Thymus (tissue), 11 donors: ENCODE results near the gene CAP2. TPM values are rescaled to one million over a fixed set of nuclear protein-coding genes. Genes with fewer than 3 reads are reported as not detected.

Experiments
- DNase-seq, 9 donors: peaks; one replicate each; pipeline ENCODE4 v3.0.0-alpha.2; 2013; ENCODE audit warnings: low spot score in 9 of 9, low read depth in 6 of 9, missing footprints in 1 of 9
- H3K27ac ChIP-seq, 2 donors: one replicate each; pipeline ENCODE4 v1.5.1; 2013; ENCODE audit warnings: control low read depth in 1 of 2, low read depth in 1 of 2, low read length in 1 of 2, mild to moderate bottlenecking in 1 of 2, moderate library complexity in 1 of 2
- H3K27me3 ChIP-seq, 2 donors: one replicate each; pipeline ENCODE4 v1.5.1; 2013; ENCODE audit warnings: low read length in 1 of 2; ENCODE audit not compliant: control insufficient read depth in 2 of 2, insufficient read depth in 1 of 2
- H3K36me3 ChIP-seq, 2 donors: one replicate each; pipeline ENCODE4 v1.5.1; 2013; ENCODE audit warnings: low read length in 1 of 2, mild to moderate bottlenecking in 1 of 2, moderate library complexity in 1 of 2; ENCODE audit not compliant: control insufficient read depth in 2 of 2, insufficient read depth in 2 of 2
- H3K4me1 ChIP-seq, 2 donors: one replicate each; pipeline ENCODE4 v1.5.1; 2013; ENCODE audit warnings: low read length in 2 of 2; ENCODE audit not compliant: control insufficient read depth in 2 of 2, insufficient read depth in 2 of 2
- H3K4me3 ChIP-seq, 2 donors: one replicate each; pipeline ENCODE4 v1.5.1; 2013; ENCODE audit warnings: low read length in 2 of 2, control low read depth in 1 of 2, mild to moderate bottlenecking in 1 of 2
- H3K9me3 ChIP-seq, 2 donors: one replicate each; pipeline ENCODE4 v1.5.1; 2013; ENCODE audit warnings: low read length in 1 of 2, mild to moderate bottlenecking in 1 of 2; ENCODE audit not compliant: control insufficient read depth in 2 of 2, insufficient read depth in 1 of 2
- WGBS: extraction: QIAGEN DNeasy Blood & Tissue Kit; methylation state at CpG from one replicate; pipeline ENCODE4 v1.1.7; 2013; 5-methylcytosine and 5-hydroxymethylcytosine counted together
- polyA plus RNA-seq: library from polyadenylated mRNA; stranded (reverse); fragments of 200-250 nt; gene quantifications from one replicate; pipeline ENCODE4 v1.2.3, GENCODE V29; 2013
- total RNA-seq: library from RNA; stranded (reverse); fragments of 120-200 nt; gene quantifications from one replicate; pipeline ENCODE4 v1.2.4, GENCODE V29; 2013
- donor health status: healthy.

CAP2 gene
- total and polyA plus RNA-seq, 2 donors = 1.6 to 4.9 TPM

DNA sequence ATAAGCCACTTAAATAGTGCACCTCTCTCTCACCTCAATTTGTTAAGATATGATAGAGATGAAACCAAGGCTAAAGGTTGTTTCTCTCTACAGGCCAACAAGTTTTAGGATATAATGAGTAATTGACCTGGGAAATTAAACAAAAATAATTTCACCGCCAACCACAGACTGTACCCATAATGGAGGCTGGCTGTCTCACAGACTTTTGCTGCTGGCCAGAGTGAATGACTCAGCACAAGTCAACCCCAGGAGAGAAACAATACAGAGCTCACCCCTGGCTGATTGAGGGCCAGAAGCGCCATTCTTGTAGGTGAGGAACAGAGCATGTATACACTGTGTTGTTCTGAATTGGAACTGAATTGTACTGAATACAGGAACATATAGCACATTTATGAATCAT, 99.9 kb downstream of the CAP2 start:
- no peaks in the 10 kb centered on the region for H3K36me3 ChIP-seq
- no peak overlapping the region for H3K4me3 ChIP-seq
- DNase-seq = no peak
- no peaks in the 10 kb centered on the region for H3K9me3 ChIP-seq
- no peak overlapping the region for H3K27ac ChIP-seq
- H3K4me1 ChIP-seq = no peaks in the 10 kb centered on the region
- H3K27me3 ChIP-seq = no peaks in the 10 kb centered on the region
- WGBS = 75% methylated on average over 2 of the region's 2 CpGs

DNA sequence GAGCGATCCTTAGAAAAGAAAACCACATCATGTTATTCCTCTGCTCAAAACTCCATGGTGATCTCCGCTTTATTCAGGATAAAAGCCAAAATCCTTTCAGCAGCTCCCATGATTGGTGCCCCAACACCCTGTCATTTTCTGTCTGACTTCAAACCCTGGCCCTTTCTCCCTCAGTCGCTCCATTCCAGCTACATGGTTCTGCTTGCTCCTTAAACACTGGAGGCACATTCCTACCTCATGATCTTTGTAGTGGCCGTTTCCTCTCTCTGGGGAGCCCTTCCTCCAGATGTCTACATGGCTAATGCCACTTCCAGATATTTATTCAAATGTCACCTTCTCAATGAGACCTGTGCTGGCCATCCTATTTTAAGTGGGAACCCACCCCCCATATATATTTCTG, 100.8 kb downstream of the CAP2 start:
- no peaks in the 10 kb centered on the region for H3K36me3 ChIP-seq
- no peaks in the 10 kb centered on the region for H3K9me3 ChIP-seq
- no peak overlapping the region for H3K27ac ChIP-seq
- no peaks in the 10 kb centered on the region for H3K27me3 ChIP-seq
- WGBS = 95% methylated on average over 4 of the region's 4 CpGs
- DNase-seq = no peak
- H3K4me1 ChIP-seq = no peaks in the 10 kb centered on the region
- no peak overlapping the region for H3K4me3 ChIP-seq

DNA sequence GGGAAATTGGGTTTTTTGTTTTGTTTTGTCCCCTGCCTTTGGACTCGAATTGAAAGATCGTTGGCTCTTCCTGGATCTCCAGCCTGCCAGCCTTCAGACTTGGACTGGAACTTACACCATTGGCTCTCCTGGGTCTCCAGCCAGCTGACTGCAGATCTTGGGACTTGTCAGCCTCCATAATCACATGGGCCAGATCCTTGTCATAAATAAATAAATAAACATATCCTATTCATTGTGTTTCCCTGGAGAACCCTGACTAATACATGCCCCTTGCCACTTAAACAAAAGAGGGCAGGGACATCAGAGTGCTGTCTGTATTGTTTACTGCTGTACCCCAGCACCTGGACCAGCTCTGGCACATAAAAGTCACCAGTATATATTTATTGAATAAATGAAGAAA, 101.5 kb downstream of the CAP2 start:
- WGBS = 100% methylated on average over 2 of the region's 2 CpGs
- no peak for DNase-seq
- H3K27me3 ChIP-seq = no peaks in the 10 kb centered on the region

DNA sequence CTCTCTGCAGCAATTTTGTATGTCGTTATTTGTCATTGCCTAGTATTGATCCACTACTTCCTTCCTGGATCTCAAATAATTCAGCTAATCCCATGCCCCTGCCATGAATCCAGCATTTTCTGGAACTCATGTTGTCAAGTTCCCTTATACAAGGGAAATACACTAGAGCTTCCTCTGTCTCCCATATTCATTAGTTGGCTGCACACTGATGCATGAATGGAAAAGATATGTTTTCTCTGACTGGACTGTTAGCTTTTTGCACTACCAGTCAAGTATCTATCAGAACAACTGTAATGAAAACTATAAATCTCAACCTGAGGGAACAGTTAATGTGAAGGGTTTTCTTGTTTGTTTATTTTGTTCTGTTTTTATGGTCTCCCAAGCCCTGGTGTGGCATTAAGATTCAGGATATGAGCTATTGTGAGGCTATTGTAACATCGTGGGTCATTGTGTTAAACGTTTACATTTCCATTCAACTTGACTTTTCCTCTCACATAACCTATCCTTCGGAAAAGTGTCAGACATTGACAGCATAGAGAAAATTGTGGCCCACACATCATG, 104.2 kb downstream of the CAP2 start:
- DNase-seq = no peak
- H3K27me3 ChIP-seq = no peaks in the 10 kb centered on the region
- no peaks in the 10 kb centered on the region for H3K4me1 ChIP-seq
- no peaks in the 10 kb centered on the region for H3K9me3 ChIP-seq
- 77% methylated on average over 4 of the region's 4 CpGs for WGBS
- H3K27ac ChIP-seq = no peak overlapping the region
- no peaks in the 10 kb centered on the region for H3K36me3 ChIP-seq
- H3K4me3 ChIP-seq = no peak overlapping the region

More for the DNA sequence above, 101.5 kb downstream of the CAP2 start:
- Histone ChIP-seq H3K27ac (no peak overlapping the region), H3K36me3 (no peaks in the 10 kb centered on the region), H3K4me3 (no peak overlapping the region), H3K4me1 (no peaks in the 10 kb centered on the region), H3K9me3 (no peaks in the 10 kb centered on the region)

DNA sequence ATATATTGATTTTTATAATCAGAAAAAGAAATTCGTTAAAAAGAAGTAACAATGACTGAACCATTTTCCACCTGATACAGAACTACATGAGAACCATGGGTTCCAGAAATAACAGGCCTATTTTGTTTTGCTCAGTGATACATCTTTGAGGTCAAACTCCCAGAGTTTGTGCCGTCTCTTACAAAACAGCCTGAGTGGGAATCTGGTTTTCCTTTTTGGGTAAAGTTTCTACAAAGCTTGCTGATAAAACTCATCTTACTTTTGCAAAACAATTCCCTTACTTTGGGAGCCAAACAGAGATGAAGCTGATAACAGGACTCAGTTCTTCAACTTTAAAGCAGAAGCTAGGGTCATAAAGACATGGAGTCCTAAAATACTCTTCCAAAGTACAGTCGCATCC, 108.0 kb downstream of the CAP2 start:
- no peaks in the 10 kb centered on the region for H3K9me3 ChIP-seq
- no peaks in the 10 kb centered on the region for H3K36me3 ChIP-seq
- WGBS = 95% methylated on average over 3 of the region's 3 CpGs
- H3K4me1 ChIP-seq = no peaks in the 10 kb centered on the region
- H3K4me3 ChIP-seq = no peak overlapping the region
- no peaks in the 10 kb centered on the region for H3K27me3 ChIP-seq
- no peak for DNase-seq
- no peak overlapping the region for H3K27ac ChIP-seq

DNA sequence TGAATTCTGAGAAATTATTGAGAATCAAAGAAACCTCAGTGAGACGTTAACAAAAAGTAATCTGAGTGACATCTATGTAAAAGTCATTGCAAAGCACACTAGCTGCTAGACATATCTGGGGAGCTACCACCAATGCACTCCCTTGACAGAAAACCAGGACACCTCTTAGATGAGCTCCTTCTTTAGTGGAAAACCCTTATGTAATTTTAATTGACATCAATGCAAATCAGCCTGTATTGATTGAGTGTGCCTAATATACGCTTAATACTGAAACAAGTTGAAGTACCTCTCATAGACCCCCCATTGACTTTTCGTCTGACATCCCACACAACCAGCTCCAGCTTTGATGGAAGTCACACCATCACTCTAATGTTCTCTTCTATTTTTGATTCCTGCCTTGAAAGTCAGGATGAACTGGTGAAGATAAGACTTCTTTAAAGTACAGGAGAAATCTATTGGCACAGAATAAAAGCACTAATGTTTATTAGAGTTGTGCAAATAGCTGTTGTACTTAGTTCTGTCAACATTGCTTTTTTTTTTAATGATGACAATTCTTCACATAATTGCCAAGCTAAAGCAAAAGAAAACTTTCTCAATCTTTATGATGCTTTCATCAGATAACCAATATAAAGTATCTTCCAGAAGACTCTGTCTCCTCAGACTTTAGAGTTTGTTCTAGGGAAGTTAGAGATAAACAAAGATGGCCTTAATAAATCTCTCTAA, 108.7 kb downstream of the CAP2 start:
- Histone ChIP-seq H3K9me3 (no peaks in the 10 kb centered on the region), H3K27me3 (no peaks in the 10 kb centered on the region)
- DNase-seq = no peak

DNA sequence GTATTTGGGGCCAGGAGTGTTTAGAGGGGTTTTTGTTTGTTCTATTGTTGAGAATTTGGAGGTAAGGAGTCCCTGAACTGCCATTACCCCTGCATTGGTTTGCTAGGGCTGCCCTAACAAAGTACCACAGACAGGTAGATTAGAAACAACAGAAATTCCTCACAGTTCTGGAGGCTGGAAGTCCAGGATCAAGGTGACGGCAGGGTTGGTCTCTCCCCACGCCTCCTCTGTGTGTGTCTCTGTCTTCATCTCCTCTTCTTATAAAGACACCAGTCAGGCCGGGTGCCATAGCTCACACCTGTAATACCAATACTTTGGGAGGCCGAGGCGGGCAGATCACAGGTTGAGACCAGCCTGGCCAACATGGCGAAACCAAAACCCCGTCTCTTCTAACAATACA, 109.7 kb downstream of the CAP2 start:
- no peak for DNase-seq
- 97% methylated on average over 7 of the region's 7 CpGs for WGBS
- no peaks in the 10 kb centered on the region for H3K9me3 ChIP-seq
- H3K27me3 ChIP-seq = no peaks in the 10 kb centered on the region
- no peak overlapping the region for H3K27ac ChIP-seq
- H3K4me3 ChIP-seq = no peak overlapping the region
- H3K4me1 ChIP-seq = no peaks in the 10 kb centered on the region
- no peaks in the 10 kb centered on the region for H3K36me3 ChIP-seq

More for the DNA sequence above, 108.7 kb downstream of the CAP2 start:
- H3K27ac ChIP-seq = no peak overlapping the region
- no peaks in the 10 kb centered on the region for H3K4me1 ChIP-seq
- no peaks in the 10 kb centered on the region for H3K36me3 ChIP-seq
- 92% methylated on average over 3 of the region's 3 CpGs for WGBS
- H3K4me3 ChIP-seq = no peak overlapping the region

DNA sequence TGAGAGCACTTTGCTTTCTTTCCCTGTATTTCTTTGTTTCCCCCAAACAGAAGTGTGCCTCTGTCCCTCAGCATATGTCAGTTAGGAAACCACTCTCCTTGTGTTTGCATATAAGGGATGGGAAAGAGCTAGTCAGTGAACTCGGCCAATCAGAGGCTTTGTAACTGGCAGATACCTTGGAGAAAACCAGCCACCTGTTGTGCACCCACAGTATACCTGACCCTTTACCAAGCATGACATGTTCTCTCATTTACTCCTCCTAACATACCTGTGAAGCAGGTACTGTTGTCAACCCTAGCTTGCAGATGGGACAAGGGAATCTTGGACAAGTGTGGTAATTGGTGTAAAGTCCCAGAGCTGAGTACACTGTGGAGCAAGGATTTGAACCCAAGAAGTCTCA, 110.6 kb downstream of the CAP2 start:
- 97% methylated on average over 1 of the region's 1 CpG for WGBS
- no peak for DNase-seq
- Histone ChIP-seq H3K4me1 (no peaks in the 10 kb centered on the region), H3K27ac (no peak overlapping the region), H3K36me3 (no peaks in the 10 kb centered on the region), H3K27me3 (no peaks in the 10 kb centered on the region), H3K9me3 (no peaks in the 10 kb centered on the region), H3K4me3 (no peak overlapping the region)

DNA sequence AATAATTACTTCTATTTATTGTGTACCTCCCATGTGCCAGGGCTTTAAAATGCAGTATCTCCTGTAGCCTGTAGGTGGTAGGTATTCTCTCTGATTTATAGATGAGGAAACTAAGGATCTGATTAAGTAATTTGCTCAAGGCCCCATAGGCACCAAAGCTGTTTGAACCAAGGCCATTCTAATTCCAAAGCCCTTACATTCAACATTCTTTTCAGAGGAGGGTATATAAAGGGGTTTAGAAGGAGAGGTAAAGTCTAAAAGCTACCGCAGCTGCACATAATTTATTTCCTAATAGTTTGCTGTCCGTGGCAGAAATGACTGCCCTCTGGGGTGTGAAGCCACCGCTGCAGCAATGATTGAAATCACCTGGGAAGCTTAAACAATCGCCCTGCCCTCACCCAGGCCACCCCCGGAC, 111.7 kb downstream of the CAP2 start:
- Histone ChIP-seq H3K4me1 (no peaks in the 10 kb centered on the region), H3K9me3 (no peaks in the 10 kb centered on the region), H3K36me3 (no peaks in the 10 kb centered on the region), H3K27me3 (no peaks in the 10 kb centered on the region), H3K27ac (no peak overlapping the region), H3K4me3 (no peak overlapping the region)
- DNase-seq = no peak
- 94% methylated on average over 5 of the region's 5 CpGs for WGBS
